WTC11 (cell line): ENCODE measurements around the gene USP22. TPM values are rescaled to one million over a fixed set of nuclear protein-coding genes. Genes with fewer than 3 reads are reported as not detected.

Experiments used
- ATAC-seq: fragments of 200-7000 bp; cut with Tn5 transposase; 2 replicates; pipeline ENCODE4 v1.10.0; 2021; ENCODE audit warnings: mild to moderate bottlenecking, moderate library complexity
- Bru-seq: library from RNA; stranded (reverse); fragments of 400-500 nt; gene quantifications from one replicate; lab custom pipeline; 2021; lab: Mats Ljungman, UMichigan
- CTCF ChIA-PET: fragments of 300-600 bp; sonication (Branson Sonifier 250); formaldehyde crosslinking; loops from one replicate; lab custom pipeline; 2021; ENCODE audit warnings: antibody characterized with exemption; lab: Charles Lee
- POLR2A ChIA-PET: fragments of 350-600 bp; sonication (Branson Sonifier 250); formaldehyde crosslinking; loops from one replicate; lab custom pipeline; 2021; ENCODE audit warnings: antibody characterized with exemption; lab: Charles Lee
- DNase-seq: peaks from one replicate; pipeline ENCODE4 v3.0.0; 2021; ENCODE audit warnings: low spot score
- H3K27ac Mint-ChIP-seq: 2 replicates; pipeline ENCODE4 v1.8.0; 2021; ENCODE audit warnings: mixed read lengths
- H3K27me3 Mint-ChIP-seq: 2 replicates; pipeline ENCODE4 v1.8.0; 2021; ENCODE audit warnings: low read depth, mild to moderate bottlenecking, moderate library complexity, mixed read lengths
- H3K36me3 Mint-ChIP-seq: 2 replicates; pipeline ENCODE4 v1.8.0; 2021; ENCODE audit warnings: mixed read lengths
- H3K4me1 Mint-ChIP-seq: 2 replicates; pipeline ENCODE4 v1.8.0; 2022; ENCODE audit warnings: mixed read lengths
- H3K4me3 Mint-ChIP-seq: 2 replicates; pipeline ENCODE4 v1.8.0; 2021; ENCODE audit warnings: mild to moderate bottlenecking, moderate library complexity, mixed read lengths
- H3K9me3 Mint-ChIP-seq: 2 replicates; pipeline ENCODE4 v1.8.0; 2021; ENCODE audit warnings: mixed read lengths
- AFF4 ChIP-seq: sonication (generic); formaldehyde crosslinking; IDR thresholded peaks from 2 replicates; pipeline ENCODE4 v1.8.1; 2023; ENCODE audit warnings: mild to moderate bottlenecking, missing genetic modification reagents, borderline replicate concordance
- ATF1 ChIP-seq: sonication (generic); formaldehyde crosslinking; IDR thresholded peaks from 2 replicates; pipeline ENCODE4 v1.8.1; 2023; ENCODE audit warnings: mild to moderate bottlenecking, moderate library complexity, missing genetic modification reagents
- CBFB ChIP-seq: sonication (generic); formaldehyde crosslinking; IDR thresholded peaks from 2 replicates; pipeline ENCODE4 v1.8.1; 2022; ENCODE audit warnings: mild to moderate bottlenecking, low read depth, missing genetic modification reagents
- EMX1 ChIP-seq: fragments of 250-450 bp; sonication (Bioruptor Pico); IDR thresholded peaks from 2 replicates; pipeline ENCODE4 v1.8.0; 2021; ENCODE audit warnings: mild to moderate bottlenecking
- ERG ChIP-seq: fragments of 250-450 bp; sonication (Bioruptor Pico); IDR thresholded peaks from 2 replicates; pipeline ENCODE4 v1.8.0; 2021; ENCODE audit warnings: mild to moderate bottlenecking
- ETV6 ChIP-seq: sonication (generic); formaldehyde crosslinking; IDR thresholded peaks from 2 replicates; pipeline ENCODE4 v1.8.1; 2022; ENCODE audit warnings: mild to moderate bottlenecking, missing genetic modification reagents
- GABPB1 ChIP-seq: sonication (generic); formaldehyde crosslinking; IDR thresholded peaks from 2 replicates; pipeline ENCODE4 v1.8.1; 2023; ENCODE audit warnings: mild to moderate bottlenecking, missing genetic modification reagents
- HMGA2 ChIP-seq: fragments of 250-450 bp; sonication (Bioruptor Pico); IDR thresholded peaks from 2 replicates; pipeline ENCODE4 v1.4.0; 2021; ENCODE audit warnings: mild to moderate bottlenecking, moderate library complexity
- MLX ChIP-seq: sonication (generic); formaldehyde crosslinking; IDR thresholded peaks from 2 replicates; pipeline ENCODE4 v1.8.1; 2023; ENCODE audit warnings: mild to moderate bottlenecking, missing genetic modification reagents, moderate library complexity
- MXD4 ChIP-seq: fragments of 250-450 bp; sonication (Bioruptor Pico); IDR thresholded peaks from 2 replicates; pipeline ENCODE4 v1.8.0; 2021; ENCODE audit warnings: mild to moderate bottlenecking, moderate library complexity, borderline replicate concordance
- NFYB ChIP-seq: sonication (generic); formaldehyde crosslinking; conservative IDR thresholded peaks from 2 replicates; pipeline ENCODE4 v1.8.0; 2022; ENCODE audit warnings: low read depth, missing genetic modification reagents
- NR1H2 ChIP-seq: sonication (generic); formaldehyde crosslinking; IDR thresholded peaks from 2 replicates; pipeline ENCODE4 v1.9.0; 2021; ENCODE audit warnings: mild to moderate bottlenecking, moderate library complexity, missing genetic modification reagents
- RORB ChIP-seq: fragments of 250-450 bp; sonication (Bioruptor Pico); IDR thresholded peaks from 2 replicates; pipeline ENCODE4 v1.9.0; 2021; ENCODE audit warnings: mild to moderate bottlenecking
- TP53 ChIP-seq: sonication (generic); formaldehyde crosslinking; IDR thresholded peaks from 2 replicates; pipeline ENCODE4 v1.8.1; 2023; ENCODE audit warnings: mild to moderate bottlenecking, missing genetic modification reagents
- ZNF232 ChIP-seq: sonication (generic); formaldehyde crosslinking; IDR thresholded peaks from 2 replicates; pipeline ENCODE4 v1.8.0; 2022; ENCODE audit warnings: mild to moderate bottlenecking, missing genetic modification reagents
- ZNF263 ChIP-seq: sonication (generic); formaldehyde crosslinking; IDR thresholded peaks from 2 replicates; pipeline ENCODE4 v1.8.1; 2022; ENCODE audit warnings: low read depth, mild to moderate bottlenecking, moderate library complexity, missing genetic modification reagents
- ZNF423 ChIP-seq: fragments of 250-450 bp; sonication (Bioruptor Pico); IDR thresholded peaks from 2 replicates; pipeline ENCODE4 v2.1.2; 2022; ENCODE audit warnings: mild to moderate bottlenecking, moderate library complexity
- long read RNA-seq, 3 experiments: library from RNA in 1 of 3; library from capped mRNA in 1 of 3; library from polyadenylated mRNA in 1 of 3; unstranded in 2 of 3; stranded (forward) in 1 of 3; transcript quantifications; one replicate each; pipeline ENCODE4 v2.0.0, GENCODE V29; 2021
- total RNA-seq: library from RNA; stranded (reverse); gene quantifications from 3 replicates; pipeline ENCODE4 v1.2.3, GENCODE V29; 2021
- TF ChIP-seq, protein P1 (sequence below): sonication (generic); formaldehyde crosslinking; IDR thresholded peaks from 2 replicates; pipeline ENCODE4 v1.8.1; 2023; ENCODE audit warnings: mild to moderate bottlenecking, moderate library complexity, missing genetic modification reagents
- TF ChIP-seq, protein P2 (sequence below): sonication (generic); formaldehyde crosslinking; conservative IDR thresholded peaks from 2 replicates; pipeline ENCODE4 v1.8.1; 2023; ENCODE audit warnings: mild to moderate bottlenecking, low read depth, missing genetic modification reagents, moderate library complexity
- TF ChIP-seq, protein P3 (sequence below): fragments of 250-450 bp; sonication (Bioruptor Pico); IDR thresholded peaks from 2 replicates; pipeline ENCODE4 v1.9.0; 2021; ENCODE audit warnings: mild to moderate bottlenecking
- TF ChIP-seq, protein P4 (sequence below): fragments of 250-450 bp; sonication (Bioruptor Pico); IDR thresholded peaks from 2 replicates; pipeline ENCODE4 v1.9.0; 2021; ENCODE audit warnings: mild to moderate bottlenecking

The USP22 gene
- 278 to 289 TPM (median 281 TPM) in 3 replicates for total RNA-seq
- percentile 96 among the genes with signal in this experiment for Bru-seq, nascent RNA
- long read RNA-seq, experiment 1, full-length matches to known transcripts = 614 of 1,004 reads
- long read RNA-seq, experiment 1, partial matches to known transcripts = 87 of 1,004 reads
- long read RNA-seq, experiment 1, other reads (novel, unspliced or antisense) = 303 of 1,004 reads
- long read RNA-seq, experiment 2, full-length matches to known transcripts = 87 of 313 reads
- long read RNA-seq, experiment 2, partial matches to known transcripts = 38 of 313 reads
- long read RNA-seq, experiment 2, other reads (novel, unspliced or antisense) = 188 of 313 reads
- long read RNA-seq, experiment 3, partial matches to known transcripts = 1 of 3 reads
- long read RNA-seq, experiment 3, other reads (novel, unspliced or antisense) = 2 of 3 reads

- Mint-ChIP-seq H3K27ac (peak within 1 kb of the TSS; percentile 97), H3K4me1 (peaks cover 28% of the 10 kb centered on the region), H3K9me3 (no peaks in the 10 kb centered on the region), H3K27me3 (no peaks in the 10 kb centered on the region), H3K36me3 (peaks cover 7% of the 10 kb centered on the region), H3K4me3 (peak within 1 kb of the TSS; percentile 98)
- ChIA-PET CTCF (interaction anchor here (0.5 to 2.1 kb wide), 31 partner anchors 10 to 241 kb away, joined by 3 to 36 read pairs (median 5); no protein-coding TSS in a partner anchor), POLR2A (interaction anchor here (0.6 to 2.9 kb wide), 18 partner anchors 10 to 234 kb away, joined by 3 to 36 read pairs (median 5); partner anchors contain the start of genes DHRS7B and TMEM11)
- DNase-seq (peak; percentile 36), ATAC-seq (peak; percentile 81)
- TF ChIP-seq, protein P1, sequence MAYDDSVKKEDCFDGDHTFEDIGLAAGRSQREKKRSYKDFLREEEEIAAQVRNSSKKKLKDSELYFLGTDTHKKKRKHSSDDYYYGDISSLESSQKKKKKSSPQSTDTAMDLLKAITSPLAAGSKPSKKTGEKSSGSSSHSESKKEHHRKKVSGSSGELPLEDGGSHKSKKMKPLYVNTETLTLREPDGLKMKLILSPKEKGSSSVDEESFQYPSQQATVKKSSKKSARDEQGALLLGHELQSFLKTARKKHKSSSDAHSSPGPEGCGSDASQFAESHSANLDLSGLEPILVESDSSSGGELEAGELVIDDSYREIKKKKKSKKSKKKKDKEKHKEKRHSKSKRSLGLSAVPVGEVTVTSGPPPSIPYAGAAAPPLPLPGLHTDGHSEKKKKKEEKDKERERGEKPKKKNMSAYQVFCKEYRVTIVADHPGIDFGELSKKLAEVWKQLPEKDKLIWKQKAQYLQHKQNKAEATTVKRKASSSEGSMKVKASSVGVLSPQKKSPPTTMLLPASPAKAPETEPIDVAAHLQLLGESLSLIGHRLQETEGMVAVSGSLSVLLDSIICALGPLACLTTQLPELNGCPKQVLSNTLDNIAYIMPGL (CRISPR knock-in tag) = peak; percentile 59; the same call in 1 of the 2 replicates
- TF ChIP-seq AFF4 (no peak), ERG (CRISPR knock-in tag) (no peak), NR1H2 (CRISPR knock-in tag) (no peak), GABPB1 (CRISPR knock-in tag) (peak; percentile 42; the same call in 1 of the 2 replicates), MLX (CRISPR knock-in tag) (no peak), NFYB (no peak), ATF1 (CRISPR knock-in tag) (no peak; the same call in 1 of the 2 replicates), ETV6 (peak; percentile 51; the same call in 1 of the 2 replicates), RORB (no peak), EMX1 (no peak), CBFB (CRISPR knock-in tag) (no peak), ZNF232 (CRISPR knock-in tag) (no peak), TP53 (CRISPR knock-in tag) (0 out of 2 replicates have a peak, but pooled peaks have one; percentile 30), MXD4 (CRISPR knock-in tag) (no peak), ZNF263 (CRISPR knock-in tag) (no peak; the same call in 1 of the 2 replicates), HMGA2 (CRISPR knock-in tag) (no peak), ZNF423 (no peak)
- TF ChIP-seq, protein P2, sequence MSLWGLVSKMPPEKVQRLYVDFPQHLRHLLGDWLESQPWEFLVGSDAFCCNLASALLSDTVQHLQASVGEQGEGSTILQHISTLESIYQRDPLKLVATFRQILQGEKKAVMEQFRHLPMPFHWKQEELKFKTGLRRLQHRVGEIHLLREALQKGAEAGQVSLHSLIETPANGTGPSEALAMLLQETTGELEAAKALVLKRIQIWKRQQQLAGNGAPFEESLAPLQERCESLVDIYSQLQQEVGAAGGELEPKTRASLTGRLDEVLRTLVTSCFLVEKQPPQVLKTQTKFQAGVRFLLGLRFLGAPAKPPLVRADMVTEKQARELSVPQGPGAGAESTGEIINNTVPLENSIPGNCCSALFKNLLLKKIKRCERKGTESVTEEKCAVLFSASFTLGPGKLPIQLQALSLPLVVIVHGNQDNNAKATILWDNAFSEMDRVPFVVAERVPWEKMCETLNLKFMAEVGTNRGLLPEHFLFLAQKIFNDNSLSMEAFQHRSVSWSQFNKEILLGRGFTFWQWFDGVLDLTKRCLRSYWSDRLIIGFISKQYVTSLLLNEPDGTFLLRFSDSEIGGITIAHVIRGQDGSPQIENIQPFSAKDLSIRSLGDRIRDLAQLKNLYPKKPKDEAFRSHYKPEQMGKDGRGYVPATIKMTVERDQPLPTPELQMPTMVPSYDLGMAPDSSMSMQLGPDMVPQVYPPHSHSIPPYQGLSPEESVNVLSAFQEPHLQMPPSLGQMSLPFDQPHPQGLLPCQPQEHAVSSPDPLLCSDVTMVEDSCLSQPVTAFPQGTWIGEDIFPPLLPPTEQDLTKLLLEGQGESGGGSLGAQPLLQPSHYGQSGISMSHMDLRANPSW (CRISPR knock-in tag) = no peak
- TF ChIP-seq, protein P3, sequence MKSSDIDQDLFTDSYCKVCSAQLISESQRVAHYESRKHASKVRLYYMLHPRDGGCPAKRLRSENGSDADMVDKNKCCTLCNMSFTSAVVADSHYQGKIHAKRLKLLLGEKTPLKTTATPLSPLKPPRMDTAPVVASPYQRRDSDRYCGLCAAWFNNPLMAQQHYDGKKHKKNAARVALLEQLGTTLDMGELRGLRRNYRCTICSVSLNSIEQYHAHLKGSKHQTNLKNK (CRISPR knock-in tag) = peak; percentile 27; the same call in 1 of the 2 replicates
- TF ChIP-seq, protein P4, sequence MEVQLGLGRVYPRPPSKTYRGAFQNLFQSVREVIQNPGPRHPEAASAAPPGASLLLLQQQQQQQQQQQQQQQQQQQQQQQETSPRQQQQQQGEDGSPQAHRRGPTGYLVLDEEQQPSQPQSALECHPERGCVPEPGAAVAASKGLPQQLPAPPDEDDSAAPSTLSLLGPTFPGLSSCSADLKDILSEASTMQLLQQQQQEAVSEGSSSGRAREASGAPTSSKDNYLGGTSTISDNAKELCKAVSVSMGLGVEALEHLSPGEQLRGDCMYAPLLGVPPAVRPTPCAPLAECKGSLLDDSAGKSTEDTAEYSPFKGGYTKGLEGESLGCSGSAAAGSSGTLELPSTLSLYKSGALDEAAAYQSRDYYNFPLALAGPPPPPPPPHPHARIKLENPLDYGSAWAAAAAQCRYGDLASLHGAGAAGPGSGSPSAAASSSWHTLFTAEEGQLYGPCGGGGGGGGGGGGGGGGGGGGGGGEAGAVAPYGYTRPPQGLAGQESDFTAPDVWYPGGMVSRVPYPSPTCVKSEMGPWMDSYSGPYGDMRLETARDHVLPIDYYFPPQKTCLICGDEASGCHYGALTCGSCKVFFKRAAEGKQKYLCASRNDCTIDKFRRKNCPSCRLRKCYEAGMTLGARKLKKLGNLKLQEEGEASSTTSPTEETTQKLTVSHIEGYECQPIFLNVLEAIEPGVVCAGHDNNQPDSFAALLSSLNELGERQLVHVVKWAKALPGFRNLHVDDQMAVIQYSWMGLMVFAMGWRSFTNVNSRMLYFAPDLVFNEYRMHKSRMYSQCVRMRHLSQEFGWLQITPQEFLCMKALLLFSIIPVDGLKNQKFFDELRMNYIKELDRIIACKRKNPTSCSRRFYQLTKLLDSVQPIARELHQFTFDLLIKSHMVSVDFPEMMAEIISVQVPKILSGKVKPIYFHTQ (CRISPR knock-in tag) = 0 out of 2 replicates have a peak, but pooled peaks have one; percentile 13
Observed at GRCh38 chr17:21042458-21043295, at the start of gene USP22. Gene USP22 (minus strand): TSS chr17:21043011. CDS start chr17:21042835, 176 bp downstream.
